NCI-H1436 treated with DMSO at 0.1 percent for 48 hours (cell line): Measurements from ENCODE around the gene COP1.
"Not testable (repeated sequence)": the region's sequence is repeated elsewhere in the genome, so short reads cannot be mapped to it uniquely, and the experiment has no call there.

Source experiments
- DNase-seq: peaks from one replicate; lab custom pipeline; 2025; lab: John Stamatoyannopoulos, UW

COP1 gene

GRCh38 chr1:176206961-176207902 lies at the start of gene COP1:
COP1 (minus strand) TSS chr1:176207286; CDS start chr1:176206978, 308 bp downstream.
- DNase-seq: peak; percentile 62

DNA sequence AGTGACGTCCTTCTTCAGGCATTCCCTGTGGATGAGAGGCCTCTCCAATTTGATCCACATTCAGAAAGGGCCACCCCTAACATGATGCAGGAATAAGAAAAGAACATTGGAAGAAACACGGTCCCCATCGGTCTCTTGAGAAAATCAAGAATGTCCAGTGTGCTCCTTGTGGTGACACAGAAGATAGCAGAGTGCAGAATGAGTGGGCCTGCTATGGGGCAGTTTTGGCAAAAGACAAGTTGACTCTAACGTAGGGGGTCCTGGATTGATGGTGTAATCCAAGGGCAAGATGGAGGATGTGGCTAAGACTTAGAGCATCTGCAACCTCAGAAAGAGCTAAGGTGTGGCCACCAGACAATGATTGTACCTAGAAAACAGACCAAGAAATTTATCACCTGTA lies 45.1 kb upstream of the COP1 start:
- no peak for DNase-seq

DNA sequence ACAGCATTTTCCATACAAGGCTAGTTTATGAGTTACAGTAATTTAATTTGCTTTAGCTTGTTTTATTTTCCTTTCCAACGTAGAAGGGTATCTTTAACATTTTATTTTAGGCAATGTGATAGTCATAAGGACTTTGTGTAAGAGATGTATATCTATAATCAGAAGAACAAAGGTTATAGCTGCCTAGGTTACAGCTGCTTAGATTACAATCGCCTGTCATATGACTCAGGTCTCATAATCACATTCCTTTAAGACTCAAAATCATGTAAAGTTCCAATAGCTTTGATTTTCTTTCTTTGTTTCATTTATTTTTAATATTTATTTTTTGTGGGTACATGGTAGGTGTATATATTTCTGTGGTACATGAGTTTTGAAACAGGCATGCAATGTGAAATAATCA lies 37.8 kb upstream of the COP1 start:
- DNase-seq: no peak

DNA sequence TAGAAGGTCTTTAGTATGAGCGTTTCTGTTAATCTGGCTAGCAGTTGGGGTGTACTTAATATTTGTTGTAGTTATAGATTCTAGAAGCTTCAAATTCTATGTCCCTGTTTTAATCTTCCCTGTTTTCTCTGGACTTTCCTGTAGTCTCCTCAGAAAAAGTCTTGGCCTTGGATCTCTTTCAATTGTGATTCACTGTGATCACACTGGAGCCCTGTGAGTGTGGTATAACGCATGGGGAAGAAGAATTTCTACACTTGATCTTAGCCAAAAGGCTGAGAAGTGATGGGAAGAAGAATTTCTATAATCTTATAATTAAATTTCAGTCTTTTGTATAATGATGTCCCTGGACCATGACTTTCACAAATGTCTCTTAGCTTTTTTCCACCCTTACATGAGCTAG lies 36.7 kb upstream of the COP1 start:
- DNase-seq: no peak

DNA sequence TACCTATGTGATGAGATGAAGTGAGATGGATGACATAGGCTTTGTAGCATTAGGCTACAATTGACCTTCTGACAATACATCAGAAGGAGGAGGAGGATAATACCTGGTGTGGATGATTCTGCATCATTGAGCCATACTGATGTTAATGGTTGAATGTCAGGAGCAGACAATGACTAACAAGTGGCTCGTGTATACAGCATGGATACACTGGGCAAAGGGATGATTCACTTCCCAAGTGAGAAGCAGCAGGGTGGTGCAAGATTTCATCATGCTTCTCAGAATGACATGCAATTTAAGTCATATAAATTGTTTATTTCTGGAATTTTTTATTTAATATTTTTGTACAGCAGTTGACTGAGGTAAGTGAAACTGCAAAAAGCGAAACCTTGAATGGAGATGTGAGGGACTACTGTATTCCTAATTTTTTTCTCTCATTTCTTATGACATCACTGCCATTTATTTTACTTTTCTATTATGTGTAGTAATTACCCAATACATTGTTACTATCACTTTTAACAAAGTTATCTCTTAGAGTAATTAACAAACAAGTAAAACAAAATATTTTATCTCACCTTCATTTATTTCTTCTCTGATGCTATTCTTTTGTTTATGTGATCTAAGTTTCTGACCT lies 34.4 kb upstream of the COP1 start:
- DNase-seq: no peak

DNA sequence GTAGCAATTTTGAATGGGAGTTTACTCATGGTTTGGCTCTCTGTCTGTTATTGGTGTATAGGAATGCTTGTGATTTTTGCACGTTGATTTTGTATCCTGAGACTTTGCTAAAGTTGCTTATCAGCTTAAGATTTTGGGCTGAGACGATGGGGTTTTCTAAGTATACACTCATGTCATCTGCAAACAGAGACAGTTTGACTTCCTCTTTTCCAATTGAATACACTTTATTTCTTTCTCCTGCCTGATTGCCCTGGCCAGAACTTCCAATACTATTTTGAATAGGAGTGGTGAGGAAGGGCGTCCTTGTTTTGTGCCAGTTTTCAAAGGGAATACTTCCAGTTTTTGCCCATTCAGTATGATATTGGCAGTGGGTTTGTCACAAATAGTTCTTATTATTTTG lies 26.6 kb upstream of the COP1 start:
- DNase-seq: not testable (repeated sequence)

DNA sequence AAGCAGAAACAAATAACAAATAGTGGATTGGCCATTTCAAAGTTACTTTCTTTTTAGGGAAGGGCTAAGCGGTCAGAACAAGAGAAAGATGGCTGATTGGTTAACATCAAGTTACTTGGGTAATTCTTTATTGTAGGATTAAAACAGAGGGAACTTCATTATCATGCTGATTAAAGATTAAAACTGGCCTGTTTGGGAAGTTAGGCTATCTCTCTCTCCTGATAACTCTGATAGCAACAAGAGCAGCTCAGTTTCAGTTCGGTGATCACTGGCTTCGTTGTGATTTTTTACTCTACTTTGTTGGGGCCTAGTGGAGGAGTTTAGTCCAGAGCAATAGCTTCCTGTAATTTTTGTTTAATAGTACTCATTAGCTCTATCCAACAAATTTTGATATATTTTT lies 20.5 kb upstream of the COP1 start:
- no peak for DNase-seq

- no peak for DNase-seq
These were observed 18.8 kb upstream of the COP1 start for GRCh38 chr1:176225911-176226310.

GRCh38 chr1:176225479-176225875 lies 18.4 kb upstream of the COP1 start:
- no peak for DNase-seq

GRCh38 chr1:176222196-176222595 lies 15.1 kb upstream of the COP1 start:
- no peak for DNase-seq

DNA sequence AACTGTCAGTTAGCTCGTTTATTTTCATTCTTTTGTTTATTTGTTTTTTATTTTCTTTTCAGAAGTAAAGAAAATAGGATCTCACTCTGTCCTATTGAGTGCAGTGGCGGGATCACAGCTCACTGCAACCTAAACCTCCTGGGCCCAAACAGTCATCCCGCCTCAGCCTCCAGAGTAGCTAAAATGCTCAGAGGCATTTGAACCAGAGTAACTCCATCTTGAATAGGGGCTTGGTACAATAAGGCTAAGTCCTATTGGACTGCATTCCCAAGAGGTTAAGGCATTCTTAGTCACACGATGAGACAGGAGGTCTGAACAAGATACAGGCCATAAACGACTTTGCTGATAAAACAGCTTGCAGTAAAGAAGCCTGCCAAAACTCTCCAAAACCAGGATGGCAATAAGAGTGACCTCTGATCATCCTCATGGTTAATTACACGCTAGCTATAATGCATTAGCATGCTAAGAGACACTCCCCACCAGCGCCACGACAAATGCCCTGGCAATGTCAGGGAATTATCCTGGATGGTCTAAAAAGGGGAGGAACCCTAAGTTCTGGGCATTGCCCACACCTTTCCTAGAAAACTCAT lies 13.1 kb upstream of the COP1 start:
- no peak for DNase-seq

- DNase-seq: no peak
These were observed 10.5 kb upstream of the COP1 start for GRCh38 chr1:176217461-176218099.

GRCh38 chr1:176216031-176216430 lies 8.9 kb upstream of the COP1 start:
- DNase-seq: no peak

DNA sequence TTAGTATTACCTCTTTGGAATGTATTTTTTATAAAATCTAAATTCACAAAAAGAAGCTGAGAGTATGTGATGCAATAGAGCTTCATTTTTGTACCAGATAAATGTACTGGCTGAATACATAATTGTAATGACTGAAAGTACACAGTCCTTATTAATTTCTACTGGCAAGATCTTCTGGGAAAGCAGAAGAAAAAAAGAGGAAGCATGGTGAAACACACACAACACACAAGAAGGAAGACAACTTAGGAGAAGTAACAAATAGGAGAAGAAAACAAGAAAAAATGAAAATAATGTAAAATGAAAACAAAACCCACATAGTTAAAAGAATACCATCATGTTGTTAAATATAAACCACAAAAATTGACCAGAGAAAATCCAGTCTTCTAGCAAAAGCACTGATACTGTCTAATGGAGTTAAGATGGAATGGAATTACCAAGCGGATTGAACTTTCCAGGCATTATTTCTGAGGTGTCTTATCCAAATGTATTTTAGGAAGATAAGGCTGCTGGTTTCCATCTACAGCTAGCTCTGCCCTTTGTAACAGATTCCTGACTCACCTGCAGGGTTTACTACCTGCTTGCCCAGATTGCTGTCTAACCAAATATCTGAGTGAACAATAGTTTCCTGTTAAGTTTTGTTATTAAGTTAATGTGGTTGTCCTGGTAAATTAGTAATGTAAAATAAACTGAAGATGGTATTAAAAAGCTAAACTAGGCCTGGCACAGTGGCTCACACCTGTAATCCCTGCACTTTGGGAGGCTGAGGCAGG lies 4.5 kb upstream of the COP1 start:
- DNase-seq: no peak

- DNase-seq: no peak
These were observed 948 bp upstream of the COP1 start for GRCh38 chr1:176208034-176208433.

- no peak for DNase-seq
These were observed 803 bp downstream of the COP1 start for GRCh38 chr1:176206006-176206960.

DNA sequence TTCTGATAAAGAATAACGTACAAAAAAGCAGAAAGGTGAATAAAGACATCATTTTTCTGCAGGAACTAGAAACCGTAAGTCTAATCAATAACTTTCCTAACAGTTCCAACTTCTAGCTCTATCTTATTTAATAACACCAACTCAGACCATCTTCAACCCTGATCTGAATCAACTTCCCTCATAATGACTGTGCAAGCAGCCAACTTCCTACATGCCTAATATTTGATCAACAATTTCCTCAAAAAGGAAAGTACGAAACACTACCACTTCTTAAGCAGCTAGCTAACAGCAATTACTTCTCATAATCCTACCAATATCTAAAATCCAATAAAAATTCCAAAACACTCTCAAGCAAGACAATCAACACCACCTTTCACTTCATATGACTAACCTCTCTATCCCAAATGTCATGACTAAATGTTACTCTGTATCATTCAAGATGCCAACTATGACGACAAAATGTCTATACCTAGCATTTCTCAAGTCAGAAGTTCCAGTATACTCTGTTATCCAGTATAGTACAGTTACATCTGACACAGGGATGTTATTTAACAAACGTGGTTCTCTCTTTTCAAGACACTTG lies 1.7 kb downstream of the COP1 start:
- no peak for DNase-seq

GRCh38 chr1:176204655-176205054 lies 2.4 kb downstream of the COP1 start:
- DNase-seq: not testable (repeated sequence)

GRCh38 chr1:176203735-176204134 lies 3.4 kb downstream of the COP1 start:
- no peak for DNase-seq

DNA sequence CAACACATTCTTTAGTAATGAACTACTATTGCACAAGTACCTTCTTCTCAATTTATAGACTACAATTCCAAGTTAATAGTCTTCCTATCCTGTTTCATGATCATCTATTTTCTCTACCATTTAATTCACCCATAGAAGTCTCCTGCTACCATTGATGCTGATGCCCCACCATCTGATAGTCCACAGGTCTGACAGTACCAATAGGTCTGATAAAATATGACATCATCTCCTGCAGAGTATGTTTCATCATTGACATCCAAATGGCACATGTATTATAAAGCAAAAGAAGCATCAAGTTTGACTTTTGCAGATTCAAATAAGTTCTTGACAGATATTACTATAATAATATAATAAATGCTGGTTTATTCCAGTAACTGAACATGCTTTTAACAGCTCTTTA lies 5.5 kb downstream of the COP1 start:
- no peak for DNase-seq
